ENCODE results near the gene PODXL2.

GRCh38 chr3:127644641-127645370 lies 15.8 kb downstream of the PODXL2 start:
- TF ChIP-seq, protein P1, sequence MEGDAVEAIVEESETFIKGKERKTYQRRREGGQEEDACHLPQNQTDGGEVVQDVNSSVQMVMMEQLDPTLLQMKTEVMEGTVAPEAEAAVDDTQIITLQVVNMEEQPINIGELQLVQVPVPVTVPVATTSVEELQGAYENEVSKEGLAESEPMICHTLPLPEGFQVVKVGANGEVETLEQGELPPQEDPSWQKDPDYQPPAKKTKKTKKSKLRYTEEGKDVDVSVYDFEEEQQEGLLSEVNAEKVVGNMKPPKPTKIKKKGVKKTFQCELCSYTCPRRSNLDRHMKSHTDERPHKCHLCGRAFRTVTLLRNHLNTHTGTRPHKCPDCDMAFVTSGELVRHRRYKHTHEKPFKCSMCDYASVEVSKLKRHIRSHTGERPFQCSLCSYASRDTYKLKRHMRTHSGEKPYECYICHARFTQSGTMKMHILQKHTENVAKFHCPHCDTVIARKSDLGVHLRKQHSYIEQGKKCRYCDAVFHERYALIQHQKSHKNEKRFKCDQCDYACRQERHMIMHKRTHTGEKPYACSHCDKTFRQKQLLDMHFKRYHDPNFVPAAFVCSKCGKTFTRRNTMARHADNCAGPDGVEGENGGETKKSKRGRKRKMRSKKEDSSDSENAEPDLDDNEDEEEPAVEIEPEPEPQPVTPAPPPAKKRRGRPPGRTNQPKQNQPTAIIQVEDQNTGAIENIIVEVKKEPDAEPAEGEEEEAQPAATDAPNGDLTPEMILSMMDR (optimal IDR thresholded peaks at IDR 0.05 in 1 of 3, IDR thresholded peaks at IDR 0.05 in 1 of 3, conservative IDR thresholded peaks at IDR 0.05 in 1 of 3; ENCODE audit: extremely low read depth in 1 of 3, insufficient read depth in 2 of 3, low read length in 3 of 3) = no peak
- no peak for TF ChIP-seq EZH2 (IDR thresholded peaks at IDR 0.05; ENCODE audit: low read length)

All from keratinocyte (primary cell).